ENCODE measurements around the gene CYP2B6. TPM values are rescaled to one million over a fixed set of nuclear protein-coding genes. Genes with fewer than 3 reads are reported as not detected.

CYP2B6 gene
- total RNA-seq, 2 experiments from 2014 or later, result not detected

DNA sequence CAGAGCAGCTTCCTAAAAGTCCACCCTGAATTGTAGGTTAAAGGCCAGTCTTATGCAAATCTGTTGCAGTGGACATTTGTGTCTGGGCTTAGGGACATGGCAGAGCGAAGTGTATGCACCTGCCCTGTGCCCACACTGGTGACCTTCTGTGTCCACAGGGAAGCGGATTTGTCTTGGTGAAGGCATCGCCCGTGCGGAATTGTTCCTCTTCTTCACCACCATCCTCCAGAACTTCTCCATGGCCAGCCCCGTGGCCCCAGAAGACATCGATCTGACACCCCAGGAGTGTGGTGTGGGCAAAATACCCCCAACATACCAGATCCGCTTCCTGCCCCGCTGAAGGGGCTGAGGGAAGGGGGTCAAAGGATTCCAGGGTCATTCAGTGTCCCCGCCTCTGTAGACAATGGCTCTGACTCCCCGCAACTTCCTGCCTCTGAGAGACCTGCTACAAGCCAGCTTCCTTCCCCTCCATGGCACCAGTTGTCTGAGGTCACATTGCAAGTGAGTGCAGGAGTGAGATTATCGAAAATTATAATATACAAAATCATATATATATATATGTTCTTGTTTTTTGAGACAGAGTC lies 25.5 kb downstream of the CYP2B6 start:
- POLR2A ChIA-PET, result no interaction called here
- DNase-seq (no peak), ATAC-seq (ENCODE audit: poor library complexity) (no peak)
- TF ChIP-seq, protein P1, sequence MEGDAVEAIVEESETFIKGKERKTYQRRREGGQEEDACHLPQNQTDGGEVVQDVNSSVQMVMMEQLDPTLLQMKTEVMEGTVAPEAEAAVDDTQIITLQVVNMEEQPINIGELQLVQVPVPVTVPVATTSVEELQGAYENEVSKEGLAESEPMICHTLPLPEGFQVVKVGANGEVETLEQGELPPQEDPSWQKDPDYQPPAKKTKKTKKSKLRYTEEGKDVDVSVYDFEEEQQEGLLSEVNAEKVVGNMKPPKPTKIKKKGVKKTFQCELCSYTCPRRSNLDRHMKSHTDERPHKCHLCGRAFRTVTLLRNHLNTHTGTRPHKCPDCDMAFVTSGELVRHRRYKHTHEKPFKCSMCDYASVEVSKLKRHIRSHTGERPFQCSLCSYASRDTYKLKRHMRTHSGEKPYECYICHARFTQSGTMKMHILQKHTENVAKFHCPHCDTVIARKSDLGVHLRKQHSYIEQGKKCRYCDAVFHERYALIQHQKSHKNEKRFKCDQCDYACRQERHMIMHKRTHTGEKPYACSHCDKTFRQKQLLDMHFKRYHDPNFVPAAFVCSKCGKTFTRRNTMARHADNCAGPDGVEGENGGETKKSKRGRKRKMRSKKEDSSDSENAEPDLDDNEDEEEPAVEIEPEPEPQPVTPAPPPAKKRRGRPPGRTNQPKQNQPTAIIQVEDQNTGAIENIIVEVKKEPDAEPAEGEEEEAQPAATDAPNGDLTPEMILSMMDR (IDR thresholded peaks at IDR 0.05), result no peak
- H3K4me1 ChIP-seq (ENCODE audit: insufficient read depth, low read length), result peaks cover 2% of the 10 kb centered on the region
- intact Hi-C loops (cut with DNase I, micrococcal nuclease), result no loop called here
- Mint-ChIP-seq H3K4me3 (no peak overlapping the region), H3K27me3 (peaks cover 22% of the 10 kb centered on the region), H3K4me1 (ENCODE audit: low read depth) (peaks cover 5% of the 10 kb centered on the region), H3K27ac (no peak overlapping the region), H3K36me3 (ENCODE audit: low read depth) (no peaks in the 10 kb centered on the region), H3K9me3 (no peaks in the 10 kb centered on the region)
- CTCF ChIA-PET, result no interaction called here
- H3K4me3 ChIP-seq (ENCODE audit: low read length), result no peak overlapping the region
- H3K36me3 ChIP-seq (ENCODE audit: insufficient read depth, low read length), result no peaks in the 10 kb centered on the region
- H3K27me3 ChIP-seq (ENCODE audit: control insufficient read depth in 1 of 2, insufficient read depth in 2 of 2, low read length in 2 of 2), result peaks cover 12 to 17% of the 10 kb centered on the region in 2 experiments
- H3K27ac ChIP-seq (ENCODE audit: low read depth in 1 of 2, low read length in 2 of 2), result no peak overlapping the region
- no peaks in the 10 kb centered on the region for H3K9me3 ChIP-seq (ENCODE audit: control insufficient read depth in 1 of 2, insufficient read depth in 1 of 2, low read length in 2 of 2)

DNA sequence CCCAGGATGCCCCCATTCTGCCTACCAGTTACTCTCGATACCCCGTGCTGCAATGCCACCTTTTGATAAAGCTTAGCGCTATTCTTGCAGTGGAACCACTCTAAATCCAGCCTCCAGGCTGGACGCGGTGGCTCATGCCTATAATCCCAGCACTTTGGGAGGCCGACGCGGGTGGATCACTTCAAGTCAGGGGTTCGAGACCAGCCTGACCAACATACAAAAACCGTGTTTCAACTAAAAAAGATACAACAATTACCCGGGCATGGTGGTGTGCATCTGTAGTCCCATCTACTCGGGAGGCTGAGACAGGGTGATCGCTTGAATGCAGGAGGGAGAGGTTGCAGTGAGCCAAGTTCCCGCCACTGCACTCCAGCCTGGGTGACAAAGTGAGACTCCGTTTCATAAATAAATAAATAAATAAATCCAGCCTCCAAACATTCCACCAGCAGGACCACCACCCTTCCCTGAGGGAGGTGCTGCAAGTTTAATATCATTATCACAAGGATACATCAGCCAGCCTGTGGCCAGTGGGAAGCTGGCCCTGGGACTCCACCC lies 27.7 kb downstream of the CYP2B6 start:
- intact Hi-C loops (cut with DNase I, micrococcal nuclease), result no loop called here
- Histone ChIP-seq H3K4me1 (ENCODE audit: insufficient read depth, low read length) (peaks cover 2% of the 10 kb centered on the region), H3K36me3 (ENCODE audit: insufficient read depth, low read length) (no peaks in the 10 kb centered on the region), H3K27me3 (ENCODE audit: control insufficient read depth in 1 of 2, insufficient read depth in 2 of 2, low read length in 2 of 2) (peaks cover 5 to 9% of the 10 kb centered on the region in 2 experiments), H3K27ac (ENCODE audit: low read depth in 1 of 2, low read length in 2 of 2) (no peak overlapping the region), H3K4me3 (ENCODE audit: low read length) (no peak overlapping the region), H3K9me3 (ENCODE audit: control insufficient read depth in 1 of 2, insufficient read depth in 1 of 2, low read length in 2 of 2) (no peaks in the 10 kb centered on the region)
- Mint-ChIP-seq H3K27ac (no peak overlapping the region), H3K27me3 (peaks cover 12% of the 10 kb centered on the region), H3K4me1 (ENCODE audit: low read depth) (peaks cover 5% of the 10 kb centered on the region), H3K36me3 (ENCODE audit: low read depth) (no peaks in the 10 kb centered on the region), H3K9me3 (no peaks in the 10 kb centered on the region), H3K4me3 (no peak overlapping the region)
- TF ChIP-seq, protein P1 (IDR thresholded peaks at IDR 0.05), result no peak
- DNase-seq (no peak), ATAC-seq (ENCODE audit: poor library complexity) (no peak)
- CTCF ChIA-PET, result no interaction called here
- POLR2A ChIA-PET, result no interaction called here

DNA sequence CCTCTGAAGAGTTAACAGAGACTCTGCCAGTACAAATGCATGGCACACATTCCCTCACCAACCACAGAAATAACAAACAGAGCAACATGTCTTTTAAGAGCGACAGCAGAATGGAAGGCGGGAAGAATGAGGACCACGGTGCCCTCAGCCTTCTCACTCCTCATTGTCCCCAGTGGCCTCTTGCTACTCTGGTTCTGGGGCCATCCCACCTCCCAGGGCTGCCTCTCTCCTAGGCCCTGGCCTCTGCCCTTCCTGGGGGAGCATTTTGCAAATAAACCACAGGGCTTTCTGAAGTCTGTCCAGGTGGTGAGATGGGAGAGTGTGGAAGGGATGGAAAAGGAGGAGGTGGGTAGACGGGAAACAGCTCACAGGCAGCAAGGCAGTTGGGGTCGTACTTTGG lies 28.3 kb downstream of the CYP2B6 start:
- intact Hi-C loops (cut with DNase I, micrococcal nuclease), result no loop called here
- ATAC-seq (ENCODE audit: poor library complexity) (no peak), DNase-seq (no peak)
- Histone ChIP-seq H3K9me3 (ENCODE audit: control insufficient read depth in 1 of 2, insufficient read depth in 1 of 2, low read length in 2 of 2) (no peaks in the 10 kb centered on the region), H3K27ac (ENCODE audit: low read depth in 1 of 2, low read length in 2 of 2) (no peak overlapping the region), H3K36me3 (ENCODE audit: insufficient read depth, low read length) (no peaks in the 10 kb centered on the region), H3K4me1 (ENCODE audit: insufficient read depth, low read length) (peaks cover 2% of the 10 kb centered on the region), H3K27me3 (ENCODE audit: control insufficient read depth in 1 of 2, insufficient read depth in 2 of 2, low read length in 2 of 2) (peaks cover 4 to 9% of the 10 kb centered on the region in 2 experiments), H3K4me3 (ENCODE audit: low read length) (no peak overlapping the region)
- Mint-ChIP-seq H3K27me3 (peaks cover 17% of the 10 kb centered on the region), H3K36me3 (ENCODE audit: low read depth) (no peaks in the 10 kb centered on the region), H3K9me3 (no peaks in the 10 kb centered on the region), H3K27ac (no peak overlapping the region), H3K4me1 (ENCODE audit: low read depth) (peaks cover 5% of the 10 kb centered on the region), H3K4me3 (no peak overlapping the region)
- CTCF ChIA-PET, result no interaction called here
- POLR2A ChIA-PET, result no interaction called here
- TF ChIP-seq, protein P1 (IDR thresholded peaks at IDR 0.05), result no peak
